ENCODE measurements around the gene STEAP3.
A peak's percentile ranks its signal among the peaks of the same experiment; 100 is the strongest.

STEAP3 gene, protein sequence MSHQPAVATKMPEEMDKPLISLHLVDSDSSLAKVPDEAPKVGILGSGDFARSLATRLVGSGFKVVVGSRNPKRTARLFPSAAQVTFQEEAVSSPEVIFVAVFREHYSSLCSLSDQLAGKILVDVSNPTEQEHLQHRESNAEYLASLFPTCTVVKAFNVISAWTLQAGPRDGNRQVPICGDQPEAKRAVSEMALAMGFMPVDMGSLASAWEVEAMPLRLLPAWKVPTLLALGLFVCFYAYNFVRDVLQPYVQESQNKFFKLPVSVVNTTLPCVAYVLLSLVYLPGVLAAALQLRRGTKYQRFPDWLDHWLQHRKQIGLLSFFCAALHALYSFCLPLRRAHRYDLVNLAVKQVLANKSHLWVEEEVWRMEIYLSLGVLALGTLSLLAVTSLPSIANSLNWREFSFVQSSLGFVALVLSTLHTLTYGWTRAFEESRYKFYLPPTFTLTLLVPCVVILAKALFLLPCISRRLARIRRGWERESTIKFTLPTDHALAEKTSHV

DNA sequence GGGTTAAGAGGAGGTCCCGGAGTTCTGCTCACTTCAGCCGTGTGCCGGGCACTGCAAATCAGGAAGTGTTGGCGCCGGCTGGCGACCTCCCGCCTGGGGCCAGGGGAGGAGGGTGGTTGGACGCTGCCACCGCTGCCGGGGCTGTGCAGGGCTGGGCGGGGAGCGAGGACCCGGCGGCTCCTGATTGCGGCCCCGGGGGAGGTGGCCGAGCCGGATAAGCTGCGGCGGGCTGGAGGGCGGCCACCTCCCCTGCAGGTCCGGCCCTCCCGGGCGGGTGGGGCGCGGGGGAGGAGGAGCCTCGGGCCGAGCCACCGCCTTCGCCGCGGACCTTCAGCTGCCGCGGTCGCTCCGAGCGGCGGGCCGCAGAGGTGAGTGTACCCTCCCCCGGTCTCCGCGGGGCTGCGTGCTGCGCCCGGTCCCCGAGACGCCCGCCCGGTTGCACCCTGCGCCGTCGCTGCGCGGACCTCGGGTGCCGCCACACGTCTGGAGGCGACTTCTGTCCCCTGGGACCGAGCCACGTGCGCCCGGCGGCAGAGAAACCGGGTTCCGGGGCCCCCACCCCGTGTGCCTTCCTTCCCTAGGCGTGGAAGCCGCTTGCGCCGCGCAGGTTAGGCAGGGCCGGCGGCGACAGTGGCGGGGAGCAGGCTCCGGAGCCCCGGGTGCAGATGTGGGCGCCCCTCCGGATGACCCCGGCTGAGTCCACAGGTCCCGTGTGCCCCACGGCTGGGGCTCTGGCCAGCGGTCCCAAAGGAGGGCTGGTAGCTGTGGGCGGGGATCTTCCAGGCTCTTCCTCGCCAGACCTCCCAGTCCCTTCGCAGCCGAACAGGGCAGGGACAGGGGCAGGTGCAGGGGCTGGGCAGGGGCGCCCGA, at the start of gene STEAP3:
Gene STEAP3, plus strand, starts transcription at position 314 of the 870 bp plus-strand sequence. CDS start 7,179 bp downstream, outside the sequence.
- no peak for DNase-seq (ENCODE audit: low read depth in 2 of 2)

GRCh38 chr2:119174216-119174992, 49.2 kb upstream of the STEAP3 start:
- DNase-seq (ENCODE audit: low read depth in 2 of 2) = peak; percentile 11 to 47

DNA sequence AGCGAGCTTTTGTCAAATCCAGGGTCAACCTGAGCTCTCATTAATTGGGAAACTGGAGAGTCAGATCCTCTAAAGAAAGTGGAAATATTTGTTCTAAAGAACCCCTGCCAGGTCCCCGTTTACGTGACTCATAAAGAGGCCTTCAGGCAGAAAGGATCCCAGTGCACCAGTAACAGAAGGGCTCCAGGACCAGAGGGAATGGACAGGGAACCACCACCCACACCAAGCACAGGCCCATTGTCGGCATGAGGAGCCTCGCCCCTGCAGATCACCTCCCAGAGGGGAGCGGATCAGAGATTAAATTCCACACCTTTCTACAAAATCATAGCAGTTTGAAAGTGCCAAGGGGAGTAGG, 48.7 kb upstream of the STEAP3 start:
- no peak for DNase-seq (ENCODE audit: low read depth in 2 of 2)

- DNase-seq (ENCODE audit: low read depth in 2 of 2) = no peak
Observed at GRCh38 chr2:119175517-119175916, 48.1 kb upstream of the STEAP3 start.

GRCh38 chr2:119177171-119177837, 46.3 kb upstream of the STEAP3 start:
- DNase-seq (ENCODE audit: low read depth in 2 of 2) = no peak

GRCh38 chr2:119177838-119178190, 45.8 kb upstream of the STEAP3 start:
- no peak for DNase-seq (ENCODE audit: low read depth in 2 of 2)

DNA sequence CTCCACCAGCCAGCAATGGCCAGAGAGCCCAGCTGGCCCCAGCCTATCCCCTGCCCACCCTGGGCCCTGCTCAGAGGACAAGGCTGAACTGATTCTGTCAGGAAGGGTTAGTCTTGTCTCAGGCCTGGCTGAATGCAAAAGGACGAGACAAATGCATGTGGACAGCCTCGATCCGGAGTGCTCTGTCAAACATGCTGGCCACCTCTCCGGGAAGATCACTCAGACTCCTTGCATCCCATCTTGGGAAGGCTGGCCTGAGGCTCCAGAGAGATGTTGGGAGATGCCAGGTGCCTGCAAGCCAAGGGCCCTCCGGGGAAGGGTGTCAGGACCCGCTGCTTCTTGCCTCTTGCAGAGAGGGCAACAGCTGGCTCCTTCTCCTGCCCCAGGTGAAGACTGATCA, 44.9 kb upstream of the STEAP3 start:
- DNase-seq (ENCODE audit: low read depth in 2 of 2) = no peak

DNA sequence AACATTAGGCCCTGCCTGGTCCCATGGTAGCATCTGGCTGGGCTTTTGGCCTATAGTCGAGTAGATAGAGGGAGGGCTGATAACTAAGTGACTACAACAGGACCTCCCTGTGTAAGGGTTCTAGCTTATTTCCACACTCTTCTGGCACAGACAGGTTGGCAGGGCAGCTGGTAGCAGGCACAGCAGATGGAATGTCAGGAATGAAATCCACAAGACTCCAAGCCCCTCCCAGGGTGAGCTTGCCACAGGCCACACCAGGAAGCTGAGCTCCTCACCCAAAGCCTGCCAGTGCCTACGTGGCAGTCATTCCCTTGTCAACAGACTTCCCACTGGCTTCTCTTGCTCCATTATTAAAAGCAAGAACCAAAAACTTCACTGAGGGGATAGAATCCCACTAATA, 44.4 kb upstream of the STEAP3 start:
- no peak for DNase-seq (ENCODE audit: low read depth in 2 of 2)

GRCh38 chr2:119179991-119180390, 43.6 kb upstream of the STEAP3 start:
- no peak for DNase-seq (ENCODE audit: low read depth in 2 of 2)

DNA sequence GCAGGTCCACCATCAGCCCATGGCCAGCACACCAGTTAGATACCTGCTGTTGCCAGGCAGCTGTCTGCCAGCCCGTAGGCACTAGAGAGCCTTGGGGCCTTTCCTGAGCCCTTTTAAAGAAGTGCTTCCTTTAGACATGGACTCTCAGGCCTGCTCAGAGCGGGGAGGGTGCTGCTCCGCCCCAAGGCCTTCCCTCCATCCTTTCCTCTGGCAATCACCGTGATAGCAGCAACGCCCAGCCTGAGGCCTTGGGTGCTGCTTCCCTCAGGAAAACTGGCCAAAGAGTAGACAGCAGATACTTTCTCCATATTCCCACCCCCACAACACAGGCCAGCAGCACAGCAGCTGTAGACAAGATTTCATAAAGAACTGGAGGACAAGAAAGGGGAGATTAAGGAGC, 42.7 kb upstream of the STEAP3 start:
- DNase-seq (ENCODE audit: low read depth in 2 of 2) = no peak

DNA sequence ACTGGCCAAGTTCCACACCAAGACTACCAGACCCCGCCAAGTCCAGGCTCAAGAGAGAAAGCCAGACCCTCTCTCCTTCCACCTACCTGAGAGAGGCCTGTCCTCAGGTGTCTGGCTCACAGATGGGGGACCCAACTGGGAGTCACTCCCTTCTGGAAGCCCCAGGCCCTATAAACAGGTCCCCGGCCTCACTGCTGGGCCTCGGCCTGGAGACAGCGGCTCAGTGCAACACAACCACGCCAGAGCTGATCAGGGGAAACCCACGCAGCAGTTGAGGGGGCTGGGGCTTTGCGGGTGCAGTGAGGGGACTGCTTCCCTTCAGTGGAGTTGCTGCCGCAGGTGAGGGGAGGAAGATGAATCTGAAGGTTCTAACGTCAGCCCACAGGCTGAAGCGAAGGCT, 42.2 kb upstream of the STEAP3 start:
- no peak for DNase-seq (ENCODE audit: low read depth in 2 of 2)

GRCh38 chr2:119181791-119182445, 41.7 kb upstream of the STEAP3 start:
- DNase-seq (ENCODE audit: low read depth in 2 of 2) = no peak

GRCh38 chr2:119184512-119184911, 39.1 kb upstream of the STEAP3 start:
- DNase-seq (ENCODE audit: low read depth in 2 of 2) = no peak

DNA sequence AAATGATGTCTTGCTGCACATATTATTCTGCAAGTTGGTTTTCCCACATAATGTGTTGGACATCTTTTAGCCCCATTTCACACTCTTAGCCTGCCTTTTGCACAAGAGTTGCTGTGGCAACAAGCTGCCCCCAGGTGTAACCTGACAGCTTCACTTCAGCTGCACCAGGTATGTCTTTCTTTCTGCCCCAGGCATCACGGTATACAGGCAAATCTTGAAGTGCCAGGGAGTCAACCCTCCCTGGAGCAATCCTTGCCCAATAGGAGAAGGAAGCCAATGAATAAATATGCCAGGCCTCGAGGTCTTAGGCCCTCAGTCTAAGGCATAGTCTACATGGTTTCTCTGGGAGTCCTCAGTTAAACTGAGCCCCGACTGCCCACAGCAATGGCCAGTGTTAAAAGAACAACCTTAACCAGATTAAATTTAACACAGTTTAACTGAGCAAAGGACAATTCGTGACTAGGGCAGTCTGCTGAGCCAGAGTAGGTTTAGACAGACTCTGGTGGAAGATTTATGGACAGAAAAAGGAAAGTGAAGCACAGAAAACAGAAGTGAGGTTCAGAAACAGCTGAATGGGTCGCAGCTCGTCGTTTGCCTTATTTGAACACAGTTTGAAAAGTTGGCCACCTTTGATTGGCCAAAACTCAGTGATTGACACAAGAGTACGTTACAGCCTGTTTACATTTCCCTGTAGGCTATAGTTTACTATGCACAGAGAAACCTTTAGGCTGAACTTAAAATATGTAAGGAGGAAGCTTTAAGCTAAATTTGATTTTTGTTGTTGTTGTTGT, 33.1 kb upstream of the STEAP3 start:
- DNase-seq (ENCODE audit: low read depth in 2 of 2) = no peak

GRCh38 chr2:119192893-119193292, 30.7 kb upstream of the STEAP3 start:
- DNase-seq (ENCODE audit: low read depth in 2 of 2) = no peak

DNA sequence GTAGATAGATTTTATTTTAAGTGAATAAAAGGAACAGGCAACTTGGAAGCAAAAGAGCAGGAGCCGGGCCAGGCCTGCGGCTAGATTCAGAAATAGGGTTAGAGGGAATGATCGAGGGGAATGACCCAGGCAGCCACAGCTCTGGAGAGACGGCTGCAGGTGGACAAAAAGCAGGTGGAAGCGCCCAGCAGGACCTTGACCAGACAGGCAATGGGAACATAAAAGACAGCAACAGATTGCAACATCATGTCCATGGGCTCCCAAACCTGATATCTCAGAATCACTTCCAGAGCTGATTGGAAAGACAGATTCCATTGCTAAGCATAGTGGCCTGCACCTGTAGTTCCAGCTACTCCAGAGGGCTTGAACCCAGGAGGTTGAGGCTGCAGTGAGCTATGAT, 28.6 kb upstream of the STEAP3 start:
- DNase-seq (ENCODE audit: low read depth in 2 of 2) = no peak

GRCh38 chr2:119195887-119196286, 27.7 kb upstream of the STEAP3 start:
- no peak for DNase-seq (ENCODE audit: low read depth in 2 of 2)

DNA sequence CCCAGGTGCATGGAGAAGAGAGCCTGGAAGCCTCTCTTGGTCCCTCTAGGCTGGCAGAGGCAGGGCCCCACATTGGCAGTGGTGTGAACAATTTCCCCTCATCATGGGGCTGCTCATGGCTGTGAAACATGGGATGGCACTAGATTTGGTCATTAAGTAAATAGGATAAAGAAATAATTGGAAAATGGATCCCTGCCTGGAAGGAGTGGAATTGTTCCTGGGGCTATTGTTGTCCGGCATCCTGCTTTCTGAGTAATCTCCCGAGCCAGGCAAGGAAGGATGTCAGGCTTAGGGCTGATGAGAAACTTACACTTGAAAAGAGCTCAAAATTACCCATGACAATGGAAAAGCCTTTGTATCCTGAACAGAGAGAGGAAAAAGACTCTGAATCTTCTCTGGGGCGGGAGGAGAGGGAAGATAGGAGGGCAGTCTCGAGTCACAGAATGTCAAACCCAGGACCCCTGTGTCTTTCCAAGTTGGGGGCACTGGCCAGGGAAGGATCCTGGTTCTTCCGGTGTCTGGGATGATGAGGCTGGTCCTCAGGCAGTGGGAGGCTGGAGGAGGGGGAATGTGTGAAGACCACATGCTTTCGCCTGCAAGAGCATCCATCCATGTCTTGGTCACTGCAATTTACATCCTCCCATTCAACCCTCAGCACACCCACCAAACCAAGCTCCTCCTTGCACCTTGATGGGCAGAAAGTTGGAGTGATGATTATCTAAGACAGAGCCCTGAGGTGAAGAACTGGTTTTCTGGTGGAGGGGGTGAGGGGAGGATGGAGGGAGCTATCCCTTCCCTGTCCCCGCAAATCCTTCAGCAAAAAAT, 27.1 kb upstream of the STEAP3 start:
- DNase-seq (ENCODE audit: low read depth in 2 of 2) = no peak

DNA sequence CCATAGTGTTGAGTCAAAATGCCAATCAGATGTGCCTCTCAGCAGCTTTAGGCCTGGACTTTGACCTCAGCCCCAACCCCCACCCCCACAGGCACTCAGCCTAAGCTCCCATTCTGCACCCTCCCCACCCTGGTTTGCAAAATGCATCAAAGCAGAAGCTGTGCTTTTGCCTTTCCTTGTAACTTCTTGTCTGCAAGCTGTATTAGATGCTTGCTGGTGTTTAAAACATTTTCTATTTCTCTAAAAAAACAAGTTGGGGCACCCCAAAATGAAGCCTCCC, 26.6 kb upstream of the STEAP3 start:
- DNase-seq (ENCODE audit: low read depth in 2 of 2) = no peak
